HUES64 (cell line): Measurements from ENCODE around the gene FBXO21.

Experiments
- H3K27ac ChIP-seq: 2 replicates; pipeline ENCODE4 v1.7.0; 2013; ENCODE audit warnings: low read depth, low read length, inconsistent platforms
- H3K27me3 ChIP-seq: 2 replicates; pipeline ENCODE4 v1.6.1; 2013; ENCODE audit warnings: mild to moderate bottlenecking, low read length; ENCODE audit not compliant: insufficient read depth
- H3K36me3 ChIP-seq: 2 replicates; pipeline ENCODE4 v1.6.1; 2013; ENCODE audit warnings: mild to moderate bottlenecking, low read length; ENCODE audit not compliant: insufficient read depth
- H3K4me1 ChIP-seq: 2 replicates; pipeline ENCODE4 v1.6.1; 2013; ENCODE audit warnings: mild to moderate bottlenecking, low read length, moderate library complexity; ENCODE audit not compliant: insufficient read depth
- H3K4me3 ChIP-seq: 2 replicates; pipeline ENCODE4 v1.5.1; 2013; ENCODE audit warnings: mild to moderate bottlenecking, low read length, moderate library complexity
- H3K9ac ChIP-seq: 2 replicates; pipeline ENCODE4 v1.6.1; 2013; ENCODE audit warnings: mild to moderate bottlenecking, low read depth, low read length
- H3K9me3 ChIP-seq: 2 replicates; pipeline ENCODE4 v1.6.1; 2013; ENCODE audit warnings: low read depth, low read length; ENCODE audit not compliant: insufficient read depth
- WGBS: fragments of 150-250, 120-280 bp; methylation state at CpG from one replicate; pipeline ENCODE4 v1.1.7; 2013; ENCODE audit warnings: missing lambda C conversion rate; 5-methylcytosine and 5-hydroxymethylcytosine counted together

The FBXO21 gene

GRCh38 chr12:117148642-117149041 is 41.6 kb downstream of the FBXO21 start:
- peaks cover 6% of the 10 kb centered on the region; the same call in 1 of the 2 replicates for H3K4me1 ChIP-seq

GRCh38 chr12:117147639-117148038 is 42.6 kb downstream of the FBXO21 start:
- Histone ChIP-seq H3K36me3 (peaks cover 58% of the 10 kb centered on the region), H3K9ac (no peak overlapping the region), H3K9me3 (no peaks in the 10 kb centered on the region), H3K4me3 (no peak overlapping the region), H3K27me3 (no peaks in the 10 kb centered on the region), H3K4me1 (peaks cover 6% of the 10 kb centered on the region; the same call in 1 of the 2 replicates), H3K27ac (no peak overlapping the region)
- 94% methylated on average over 12 of the region's 12 CpGs for WGBS

More at GRCh38 chr12:117148642-117149041, 41.6 kb downstream of the FBXO21 start:
- H3K9me3 ChIP-seq, result no peaks in the 10 kb centered on the region
- peaks cover 67% of the 10 kb centered on the region for H3K36me3 ChIP-seq
- 89% methylated on average over 6 of the region's 6 CpGs for WGBS
- no peaks in the 10 kb centered on the region for H3K27me3 ChIP-seq
- no peak overlapping the region for H3K9ac ChIP-seq
- no peak overlapping the region for H3K27ac ChIP-seq
- H3K4me3 ChIP-seq, result no peak overlapping the region

- Histone ChIP-seq H3K9ac (no peak overlapping the region), H3K4me3 (no peak overlapping the region), H3K27me3 (no peaks in the 10 kb centered on the region), H3K36me3 (peaks cover 59% of the 10 kb centered on the region), H3K4me1 (peaks cover 3% of the 10 kb centered on the region; the same call in 1 of the 2 replicates), H3K9me3 (no peaks in the 10 kb centered on the region), H3K27ac (no peak overlapping the region)
- 97% methylated on average over 13 of the region's 13 CpGs for WGBS
These were observed 44.6 kb downstream of the FBXO21 start for GRCh38 chr12:117145597-117146154.

- Histone ChIP-seq H3K9me3 (no peaks in the 10 kb centered on the region), H3K9ac (no peak overlapping the region), H3K27me3 (no peaks in the 10 kb centered on the region), H3K36me3 (peaks cover 48% of the 10 kb centered on the region), H3K4me1 (no peaks in the 10 kb centered on the region), H3K4me3 (no peak overlapping the region), H3K27ac (no peak overlapping the region)
- 95% methylated on average over 15 of the region's 15 CpGs for WGBS
These were observed 45.7 kb downstream of the FBXO21 start for GRCh38 chr12:117144599-117144998.

GRCh38 chr12:117143008-117143532 is 47.2 kb downstream of the FBXO21 start:
- H3K9ac ChIP-seq, result no peak overlapping the region
- H3K36me3 ChIP-seq, result peaks cover 39% of the 10 kb centered on the region
- H3K4me3 ChIP-seq, result no peak overlapping the region
- H3K9me3 ChIP-seq, result no peaks in the 10 kb centered on the region
- WGBS, result 96% methylated on average over 18 of the region's 18 CpGs
- no peaks in the 10 kb centered on the region for H3K4me1 ChIP-seq
- no peaks in the 10 kb centered on the region for H3K27me3 ChIP-seq
- H3K27ac ChIP-seq, result no peak overlapping the region

- no peaks in the 10 kb centered on the region for H3K27me3 ChIP-seq
- no peak overlapping the region for H3K9ac ChIP-seq
- H3K9me3 ChIP-seq, result no peaks in the 10 kb centered on the region
- peaks cover 37% of the 10 kb centered on the region for H3K36me3 ChIP-seq
- 94% methylated on average over 12 of the region's 12 CpGs for WGBS
- no peak overlapping the region for H3K4me3 ChIP-seq
- no peaks in the 10 kb centered on the region for H3K4me1 ChIP-seq
- no peak overlapping the region for H3K27ac ChIP-seq
These were observed 48.2 kb downstream of the FBXO21 start for GRCh38 chr12:117142094-117142493.

- 91% methylated on average over 29 of the region's 29 CpGs for WGBS
- peaks cover 33% of the 10 kb centered on the region for H3K36me3 ChIP-seq
- H3K4me3 ChIP-seq, result no peak overlapping the region
- H3K27ac ChIP-seq, result no peak overlapping the region
- no peaks in the 10 kb centered on the region for H3K27me3 ChIP-seq
- no peak overlapping the region for H3K9ac ChIP-seq
- H3K9me3 ChIP-seq, result no peaks in the 10 kb centered on the region
- H3K4me1 ChIP-seq, result no peaks in the 10 kb centered on the region
These were observed 49.0 kb downstream of the FBXO21 start for GRCh38 chr12:117141097-117141898.

GRCh38 chr12:117140397-117141096 is 49.7 kb downstream of the FBXO21 start:
- 88% methylated on average over 12 of the region's 12 CpGs for WGBS
- H3K36me3 ChIP-seq, result peaks cover 26% of the 10 kb centered on the region
- no peak overlapping the region for H3K27ac ChIP-seq
- no peaks in the 10 kb centered on the region for H3K9me3 ChIP-seq
- H3K27me3 ChIP-seq, result no peaks in the 10 kb centered on the region
- no peak overlapping the region for H3K4me3 ChIP-seq
- H3K9ac ChIP-seq, result no peak overlapping the region
- H3K4me1 ChIP-seq, result no peaks in the 10 kb centered on the region

GRCh38 chr12:117139025-117139717 is 51.1 kb downstream of the FBXO21 start:
- H3K27ac ChIP-seq, result no peak overlapping the region
- H3K36me3 ChIP-seq, result peaks cover 12% of the 10 kb centered on the region
- no peaks in the 10 kb centered on the region for H3K27me3 ChIP-seq
- H3K9ac ChIP-seq, result no peak overlapping the region
- H3K4me3 ChIP-seq, result no peak overlapping the region
- no peaks in the 10 kb centered on the region for H3K9me3 ChIP-seq
- no peaks in the 10 kb centered on the region for H3K4me1 ChIP-seq
- WGBS, result 94% methylated on average over 5 of the region's 5 CpGs

GRCh38 chr12:117134721-117135120 is 55.5 kb downstream of the FBXO21 start:
- H3K4me1 ChIP-seq, result no peaks in the 10 kb centered on the region
- no peak overlapping the region for H3K4me3 ChIP-seq
- WGBS, result 98% methylated on average over 2 of the region's 2 CpGs
- H3K9me3 ChIP-seq, result no peaks in the 10 kb centered on the region
- no peaks in the 10 kb centered on the region for H3K27me3 ChIP-seq
- H3K9ac ChIP-seq, result no peak overlapping the region
- no peak overlapping the region for H3K27ac ChIP-seq
- H3K36me3 ChIP-seq, result no peaks in the 10 kb centered on the region
